HUES48 (cell line): ENCODE measurements around the gene NTM.

ENCODE experiments used
- H3K27ac ChIP-seq: one replicate; pipeline ENCODE4 v1.7.0; 2013; ENCODE audit warnings: low read depth, low read length, inconsistent platforms
- H3K27me3 ChIP-seq: 2 replicates; pipeline ENCODE4 v1.6.1; 2013; ENCODE audit warnings: mild to moderate bottlenecking, low read length; ENCODE audit not compliant: control insufficient read depth, insufficient read depth
- H3K36me3 ChIP-seq: 2 replicates; pipeline ENCODE4 v1.6.1; 2013; ENCODE audit warnings: low read length; ENCODE audit not compliant: control insufficient read depth, insufficient read depth
- H3K4me1 ChIP-seq: 2 replicates; pipeline ENCODE4 v1.6.1; 2013; ENCODE audit warnings: mild to moderate bottlenecking, low read length; ENCODE audit not compliant: control insufficient read depth, insufficient read depth
- H3K4me3 ChIP-seq: 2 replicates; pipeline ENCODE4 v1.5.1; 2013; ENCODE audit warnings: mild to moderate bottlenecking, low read depth, low read length
- H3K9ac ChIP-seq: 2 replicates; pipeline ENCODE4 v1.6.1; 2013; ENCODE audit warnings: mild to moderate bottlenecking, low read depth, low read length, moderate library complexity
- H3K9me3 ChIP-seq: 2 replicates; pipeline ENCODE4 v1.6.1; 2013; ENCODE audit warnings: low read length; ENCODE audit not compliant: control insufficient read depth, insufficient read depth

The NTM gene

GRCh38 chr11:131615611-131616010 is 245.2 kb downstream of the NTM start:
- H3K9me3 ChIP-seq, result no peaks in the 10 kb centered on the region
- no peak overlapping the region for H3K9ac ChIP-seq
- no peak overlapping the region for H3K27ac ChIP-seq
- H3K4me1 ChIP-seq, result 0 out of 2 replicates have a peak, but pooled peaks cover 8% of the 10 kb centered on the region
- H3K36me3 ChIP-seq, result no peaks in the 10 kb centered on the region
- H3K4me3 ChIP-seq, result no peak overlapping the region
- peaks cover 2% of the 10 kb centered on the region; the same call in 1 of the 2 replicates for H3K27me3 ChIP-seq

DNA sequence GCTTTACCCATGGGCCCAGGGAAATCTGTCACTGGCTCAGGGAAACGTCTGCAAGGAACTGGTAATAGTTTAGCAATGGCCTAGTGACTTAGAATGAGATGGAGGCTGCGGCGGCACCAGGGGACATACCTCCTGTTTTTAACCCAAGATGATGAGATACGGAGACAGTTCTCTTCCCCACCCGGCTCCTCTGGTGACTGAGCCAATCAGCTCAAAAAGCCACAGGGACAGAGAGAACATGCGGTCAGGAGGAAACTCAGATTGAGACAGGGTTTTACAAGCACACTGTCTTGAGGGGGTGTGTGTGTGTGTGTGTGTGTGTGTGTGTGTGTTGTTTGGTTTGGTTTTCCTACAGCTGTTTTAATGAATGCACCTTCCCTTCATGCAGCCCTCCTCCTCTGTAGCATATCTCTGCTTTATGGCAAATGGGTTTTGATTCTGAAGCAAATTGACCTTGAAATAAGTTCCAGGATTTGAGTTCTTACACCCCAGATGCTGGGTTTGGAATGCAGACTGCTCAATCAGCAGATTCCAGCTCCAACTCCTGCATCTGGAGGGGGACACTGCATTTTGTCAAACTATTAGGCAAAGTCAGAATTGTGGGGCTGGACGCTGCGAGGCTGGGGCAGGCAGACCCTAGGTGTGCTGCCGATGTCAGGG is 246.2 kb downstream of the NTM start:
- Histone ChIP-seq H3K36me3 (no peaks in the 10 kb centered on the region), H3K4me3 (no peak overlapping the region), H3K9ac (no peak overlapping the region), H3K4me1 (0 out of 2 replicates have a peak, but pooled peaks cover under 1% of the 10 kb centered on the region), H3K9me3 (no peaks in the 10 kb centered on the region), H3K27me3 (no peaks in the 10 kb centered on the region), H3K27ac (no peak overlapping the region)

DNA sequence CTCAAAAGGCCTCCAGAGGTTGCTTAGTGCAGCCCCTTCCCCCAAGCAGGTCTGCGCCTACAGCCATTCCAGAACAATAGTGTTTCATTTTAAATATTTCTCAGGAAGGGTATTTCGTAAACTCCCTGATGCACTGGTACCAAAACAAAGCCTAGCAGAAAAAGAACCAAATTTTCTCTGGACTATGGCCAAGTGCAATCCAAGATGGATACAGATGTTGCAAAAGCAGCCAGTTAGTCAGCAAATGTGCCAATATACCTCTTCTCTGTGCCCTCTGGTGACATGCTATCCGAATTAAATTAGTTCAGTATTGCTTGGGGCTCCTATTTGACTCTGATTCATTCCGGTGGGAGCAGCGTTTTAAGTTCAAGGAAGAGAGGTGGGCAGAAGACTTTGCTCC is 247.8 kb downstream of the NTM start:
- Histone ChIP-seq H3K9me3 (no peaks in the 10 kb centered on the region), H3K4me3 (no peak overlapping the region), H3K27ac (no peak overlapping the region), H3K36me3 (no peaks in the 10 kb centered on the region), H3K27me3 (no peaks in the 10 kb centered on the region), H3K4me1 (no peaks in the 10 kb centered on the region), H3K9ac (no peak overlapping the region)

- Histone ChIP-seq H3K9me3 (no peaks in the 10 kb centered on the region), H3K27me3 (no peaks in the 10 kb centered on the region), H3K36me3 (no peaks in the 10 kb centered on the region), H3K4me3 (no peak overlapping the region), H3K9ac (no peak overlapping the region), H3K27ac (no peak overlapping the region), H3K4me1 (no peaks in the 10 kb centered on the region)
These were observed 251.8 kb downstream of the NTM start for GRCh38 chr11:131622193-131622592.

DNA sequence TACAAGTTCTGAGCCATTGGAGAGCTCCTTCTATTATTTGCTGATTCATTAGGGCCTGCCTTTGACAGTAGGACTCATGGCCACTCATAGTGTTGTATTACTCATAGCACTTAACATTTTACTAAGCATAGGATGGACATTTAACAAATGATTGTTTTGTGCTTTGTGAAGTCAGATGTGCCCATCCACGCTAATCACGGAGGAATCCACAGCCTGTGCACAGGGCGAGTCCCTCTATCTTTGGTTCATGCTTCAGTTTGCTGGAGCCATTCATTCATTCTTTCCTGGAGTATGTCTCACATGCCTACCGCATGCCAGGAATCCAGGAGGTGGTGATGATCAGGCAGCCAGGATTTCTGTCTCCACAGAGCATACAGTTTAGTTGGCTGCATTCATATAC is 254.1 kb downstream of the NTM start:
- no peak overlapping the region for H3K27ac ChIP-seq
- no peak overlapping the region for H3K9ac ChIP-seq
- H3K27me3 ChIP-seq, result no peaks in the 10 kb centered on the region

GRCh38 chr11:131626788-131627187 is 256.4 kb downstream of the NTM start:
- no peaks in the 10 kb centered on the region for H3K4me1 ChIP-seq
- H3K9me3 ChIP-seq, result no peaks in the 10 kb centered on the region
- no peak overlapping the region for H3K27ac ChIP-seq
- H3K36me3 ChIP-seq, result no peaks in the 10 kb centered on the region
- no peak overlapping the region for H3K4me3 ChIP-seq
- H3K27me3 ChIP-seq, result no peaks in the 10 kb centered on the region
- no peak overlapping the region for H3K9ac ChIP-seq

More for the DNA sequence above, 254.1 kb downstream of the NTM start:
- Histone ChIP-seq H3K9me3 (no peaks in the 10 kb centered on the region), H3K36me3 (no peaks in the 10 kb centered on the region), H3K4me3 (no peak overlapping the region), H3K4me1 (no peaks in the 10 kb centered on the region)

DNA sequence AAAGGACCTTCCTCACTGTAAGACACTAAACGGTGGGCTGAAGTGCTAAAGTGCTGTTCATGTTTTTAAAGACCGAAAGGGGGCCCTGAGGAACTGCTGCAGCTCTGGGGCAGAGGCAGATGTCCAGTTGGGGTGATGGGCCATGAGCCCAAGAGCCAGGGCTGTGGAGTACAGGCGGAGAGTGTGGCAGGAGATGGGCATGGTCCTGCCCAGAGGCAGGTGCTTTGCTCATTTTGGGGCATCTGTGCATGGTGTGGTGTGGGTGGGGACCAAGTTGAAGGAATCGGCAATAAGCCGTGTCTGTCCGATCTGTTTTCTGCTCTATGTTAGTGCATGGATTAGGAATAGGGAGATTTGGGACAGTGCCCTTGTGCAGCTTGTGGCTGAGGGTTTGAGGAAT is 258.3 kb downstream of the NTM start:
- Histone ChIP-seq H3K36me3 (no peaks in the 10 kb centered on the region), H3K27me3 (no peaks in the 10 kb centered on the region), H3K9me3 (no peaks in the 10 kb centered on the region), H3K27ac (no peak overlapping the region), H3K4me3 (no peak overlapping the region), H3K9ac (no peak overlapping the region), H3K4me1 (no peaks in the 10 kb centered on the region)

DNA sequence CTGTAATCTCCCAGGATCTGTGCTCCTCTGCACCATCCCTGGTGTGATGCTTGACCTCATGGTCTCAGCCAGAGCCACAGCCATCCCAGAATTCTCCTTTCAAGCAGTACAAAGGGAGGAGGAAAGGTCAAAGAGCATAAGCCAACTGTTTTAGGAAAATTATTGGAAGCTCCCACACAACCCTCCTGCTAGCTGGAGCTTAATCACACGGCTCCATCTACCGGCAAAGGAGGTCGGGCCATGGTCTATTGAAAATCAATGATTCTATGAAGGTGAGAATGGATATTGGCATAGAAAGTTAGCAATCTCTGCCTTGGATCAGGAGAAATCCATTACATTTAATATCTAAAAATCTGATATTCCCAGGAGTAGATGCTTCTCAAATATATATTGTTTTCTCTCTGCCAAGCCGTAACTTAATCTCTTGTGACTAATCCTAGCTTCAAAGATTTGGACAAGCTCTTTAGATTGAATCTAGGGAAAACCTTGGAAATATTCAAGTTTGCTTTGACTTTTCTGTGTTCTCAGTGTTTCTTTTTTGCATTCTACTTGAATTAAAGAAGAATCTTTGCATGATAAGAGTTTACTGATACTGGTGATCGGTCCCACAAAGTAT is 259.6 kb downstream of the NTM start:
- no peak overlapping the region for H3K4me3 ChIP-seq
- no peak overlapping the region for H3K27ac ChIP-seq

DNA sequence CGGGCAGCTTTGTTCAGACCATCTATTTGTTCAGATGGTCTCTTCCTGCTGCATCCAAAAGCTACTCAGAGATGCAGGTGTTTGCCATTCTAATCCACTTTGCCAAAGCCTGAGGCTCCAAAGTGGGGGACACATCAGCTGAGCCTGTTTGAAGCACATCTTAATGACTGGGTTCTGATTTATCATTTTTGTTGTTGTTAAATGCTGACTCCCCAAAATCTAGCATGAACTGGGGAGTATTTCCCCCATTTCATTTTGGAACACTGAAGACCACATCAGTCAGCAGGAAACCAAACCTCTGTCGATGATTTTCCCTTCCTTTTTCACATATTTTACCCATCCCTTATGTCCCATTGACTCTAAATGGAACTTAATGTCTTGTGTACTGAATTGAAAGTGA is 262.6 kb downstream of the NTM start:
- no peaks in the 10 kb centered on the region for H3K9me3 ChIP-seq
- H3K4me1 ChIP-seq, result 0 out of 2 replicates have a peak, but pooled peaks cover 5% of the 10 kb centered on the region
- no peak overlapping the region for H3K9ac ChIP-seq
- H3K27me3 ChIP-seq, result no peaks in the 10 kb centered on the region
- H3K4me3 ChIP-seq, result no peak overlapping the region
- no peaks in the 10 kb centered on the region for H3K36me3 ChIP-seq
- no peak overlapping the region for H3K27ac ChIP-seq

More for the DNA sequence above, 259.6 kb downstream of the NTM start:
- Histone ChIP-seq H3K9ac (no peak overlapping the region), H3K36me3 (no peaks in the 10 kb centered on the region), H3K4me1 (no peaks in the 10 kb centered on the region), H3K27me3 (no peaks in the 10 kb centered on the region), H3K9me3 (no peaks in the 10 kb centered on the region)

DNA sequence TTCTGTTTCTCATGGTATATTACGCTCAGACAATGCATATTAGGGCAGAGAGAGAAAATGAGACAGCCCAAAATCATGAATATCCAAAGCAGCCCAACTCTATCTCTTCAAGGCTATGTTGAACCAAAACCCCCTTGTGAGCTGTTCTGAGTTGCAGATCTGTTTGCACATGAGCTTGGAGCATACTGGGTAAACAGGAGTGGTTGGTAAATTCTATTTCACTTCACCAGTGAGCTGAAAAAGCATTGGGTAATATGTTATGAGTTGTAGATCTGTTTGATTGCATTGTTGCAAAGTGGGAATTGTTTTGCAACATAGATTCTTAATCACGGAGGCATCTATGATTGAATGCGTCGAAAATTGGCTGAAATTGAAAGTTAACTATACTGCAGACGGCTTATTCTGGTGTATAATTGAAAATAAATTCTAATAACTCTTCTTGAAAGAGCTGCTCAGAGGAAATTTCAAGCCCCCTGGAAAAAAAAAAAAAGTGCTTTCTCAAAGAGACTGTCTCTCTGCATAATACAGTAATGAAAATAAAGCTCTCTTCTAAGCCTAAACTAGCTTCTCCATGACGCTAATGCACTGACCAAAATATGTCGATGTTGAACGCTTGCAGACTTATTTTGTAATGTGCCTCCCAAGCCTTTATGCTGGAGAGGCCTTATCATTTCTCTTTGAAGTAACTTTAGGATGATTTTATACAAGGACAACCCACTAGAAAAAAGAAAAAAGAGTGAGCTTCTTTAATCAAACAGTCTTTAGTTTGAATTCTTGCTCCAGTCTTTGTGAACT is 263.7 kb downstream of the NTM start:
- no peaks in the 10 kb centered on the region for H3K27me3 ChIP-seq
- H3K36me3 ChIP-seq, result no peaks in the 10 kb centered on the region

More for the DNA sequence above, 263.7 kb downstream of the NTM start:
- Histone ChIP-seq H3K9me3 (no peaks in the 10 kb centered on the region), H3K4me1 (0 out of 2 replicates have a peak, but pooled peaks cover 5% of the 10 kb centered on the region), H3K27ac (no peak overlapping the region), H3K4me3 (no peak overlapping the region), H3K9ac (no peak overlapping the region)
